Hepatocyte (in vitro differentiated cells): ENCODE data around the gene PI4K2A. TPM values are rescaled to one million over a fixed set of nuclear protein-coding genes. Genes with fewer than 3 reads are reported as not detected.
A peak's percentile ranks its signal among the peaks of the same experiment; 100 is the strongest.

Source experiments
- DNase-seq: peaks from one replicate; pipeline ENCODE4 v3.0.0-alpha.2; 2016; ENCODE audit warnings: low spot score
- H2AFZ ChIP-seq: fragments of 200-600 bp; sonication (generic); 2 replicates; pipeline ENCODE4 v1.6.0; 2016; ENCODE audit warnings: antibody characterized with exemption, mild to moderate bottlenecking
- H3K27ac ChIP-seq: fragments of 200-600 bp; sonication (generic); 2 replicates; pipeline ENCODE4 v1.5.1; 2016; ENCODE audit warnings: mild to moderate bottlenecking
- H3K27me3 ChIP-seq: fragments of 200-600 bp; sonication (generic); 2 replicates; pipeline ENCODE4 v1.6.1; 2016
- H3K36me3 ChIP-seq: fragments of 200-600 bp; sonication (generic); replicated peaks from 2 replicates; pipeline ENCODE4 v1.5.1; 2016; ENCODE audit warnings: low read depth; ENCODE audit not compliant: insufficient read depth
- H3K4me1 ChIP-seq: fragments of 200-600 bp; sonication (generic); 2 replicates; pipeline ENCODE4 v1.5.1; 2016; ENCODE audit warnings: mild to moderate bottlenecking, moderate library complexity; ENCODE audit not compliant: insufficient read depth
- H3K4me2 ChIP-seq: fragments of 200-600 bp; sonication (generic); 2 replicates; pipeline ENCODE4 v1.6.0; 2016
- H3K4me3 ChIP-seq: fragments of 200-600 bp; sonication (generic); 2 replicates; pipeline ENCODE4 v1.5.1; 2016; ENCODE audit warnings: mild to moderate bottlenecking
- H3K79me2 ChIP-seq: fragments of 200-600 bp; sonication (generic); 2 replicates; pipeline ENCODE4 v1.6.0; 2017; ENCODE audit warnings: mild to moderate bottlenecking
- H3K9me2 ChIP-seq: fragments of 200-600 bp; sonication (generic); replicated peaks from 2 replicates; pipeline ENCODE4 v1.6.0; 2017; ENCODE audit warnings: mild to moderate bottlenecking; ENCODE audit not compliant: insufficient read depth
- H3K9me3 ChIP-seq: fragments of 200-600 bp; sonication (generic); 2 replicates; pipeline ENCODE4 v1.5.1; 2016; ENCODE audit warnings: low read depth, mild to moderate bottlenecking
- H4K20me1 ChIP-seq: fragments of 200-600 bp; sonication (generic); 2 replicates; pipeline ENCODE4 v1.6.0; 2016; ENCODE audit warnings: mild to moderate bottlenecking; ENCODE audit not compliant: insufficient read depth, poor library complexity, severe bottlenecking
- EZH2 ChIP-seq: fragments of 200-600 bp; sonication (generic); IDR thresholded peaks from 2 replicates; pipeline ENCODE4 v1.6.1; 2016; ENCODE audit warnings: antibody characterized with exemption, mild to moderate bottlenecking, borderline replicate concordance
- EZH2phosphoT487 ChIP-seq: fragments of 200-600 bp; sonication (generic); IDR thresholded peaks from one replicate; pipeline ENCODE4 v1.6.1; 2018; ENCODE audit warnings: antibody characterized with exemption, mild to moderate bottlenecking, low read depth, moderate library complexity; ENCODE audit not compliant: unreplicated experiment, severe bottlenecking
- WGBS: methylation state at CpG from one replicate; pipeline ENCODE4 v1.1.6; 2016; ENCODE audit warnings: low lambda C conversion rate; ENCODE audit errors: missing lambda C conversion rate; 5-methylcytosine and 5-hydroxymethylcytosine counted together
- polyA plus RNA-seq: library from polyadenylated mRNA; unstranded; fragments of >200 nt; fragmentation: Nextera tagmentation; extraction: Ambion mirVana; gene quantifications from 2 replicates; pipeline ENCODE4 v1.2.1, GENCODE V29; 2016
- total RNA-seq: library from RNA; depleted of rRNA; stranded (reverse); fragments of >200 nt; gene quantifications from 2 replicates; pipeline ENCODE4 v1.2.3, GENCODE V29; 2014
- TF ChIP-seq, protein P1 (sequence below): fragments of 200-600 bp; sonication (generic); IDR thresholded peaks from 2 replicates; pipeline ENCODE4 v1.5.1; 2016; ENCODE audit warnings: antibody characterized with exemption, mild to moderate bottlenecking; ENCODE audit not compliant: poor library complexity

PI4K2A gene
- total and polyA plus RNA-seq, 2 experiments from 2014 or later = 22.4 to 25.9 TPM

DNA sequence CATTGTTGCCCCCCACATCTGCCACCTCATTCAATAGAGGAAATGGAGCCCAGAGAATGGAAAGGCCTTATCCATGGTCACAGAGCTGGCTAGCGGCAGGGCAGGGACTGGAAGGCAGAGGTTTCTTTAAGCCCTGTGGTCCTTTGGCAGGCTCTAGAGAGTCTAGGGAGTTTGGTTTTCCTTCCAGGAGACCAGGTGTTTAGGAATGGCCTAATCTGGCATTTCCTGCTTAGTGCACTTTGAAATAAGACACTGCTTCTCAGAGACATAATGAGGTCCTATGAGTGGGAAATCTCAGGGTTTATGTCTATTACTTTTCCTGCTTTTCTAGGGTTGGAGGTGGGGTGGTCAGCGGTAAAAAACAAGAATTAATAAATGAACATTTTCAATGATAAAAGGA, 79.1 kb downstream of the PI4K2A start:
- H4K20me1 ChIP-seq = no peaks in the 10 kb centered on the region
- WGBS = 86% methylated on average over 2 of the region's 2 CpGs
- no peak for TF ChIP-seq EZH2phosphoT487
- TF ChIP-seq, protein P1, sequence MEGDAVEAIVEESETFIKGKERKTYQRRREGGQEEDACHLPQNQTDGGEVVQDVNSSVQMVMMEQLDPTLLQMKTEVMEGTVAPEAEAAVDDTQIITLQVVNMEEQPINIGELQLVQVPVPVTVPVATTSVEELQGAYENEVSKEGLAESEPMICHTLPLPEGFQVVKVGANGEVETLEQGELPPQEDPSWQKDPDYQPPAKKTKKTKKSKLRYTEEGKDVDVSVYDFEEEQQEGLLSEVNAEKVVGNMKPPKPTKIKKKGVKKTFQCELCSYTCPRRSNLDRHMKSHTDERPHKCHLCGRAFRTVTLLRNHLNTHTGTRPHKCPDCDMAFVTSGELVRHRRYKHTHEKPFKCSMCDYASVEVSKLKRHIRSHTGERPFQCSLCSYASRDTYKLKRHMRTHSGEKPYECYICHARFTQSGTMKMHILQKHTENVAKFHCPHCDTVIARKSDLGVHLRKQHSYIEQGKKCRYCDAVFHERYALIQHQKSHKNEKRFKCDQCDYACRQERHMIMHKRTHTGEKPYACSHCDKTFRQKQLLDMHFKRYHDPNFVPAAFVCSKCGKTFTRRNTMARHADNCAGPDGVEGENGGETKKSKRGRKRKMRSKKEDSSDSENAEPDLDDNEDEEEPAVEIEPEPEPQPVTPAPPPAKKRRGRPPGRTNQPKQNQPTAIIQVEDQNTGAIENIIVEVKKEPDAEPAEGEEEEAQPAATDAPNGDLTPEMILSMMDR = no peak
- TF ChIP-seq EZH2 = no peak
- H3K4me3 ChIP-seq = no peak overlapping the region
- no peak overlapping the region for H3K4me2 ChIP-seq
- peaks cover 35% of the 10 kb centered on the region for H3K4me1 ChIP-seq
- H3K79me2 ChIP-seq = peaks cover 28% of the 10 kb centered on the region
- H3K27me3 ChIP-seq = no peaks in the 10 kb centered on the region
- H3K27ac ChIP-seq = peak overlapping the region; percentile 57
- H2AFZ ChIP-seq = no peak overlapping the region
- no peaks in the 10 kb centered on the region for H3K9me3 ChIP-seq
- no peaks in the 10 kb centered on the region for H3K36me3 ChIP-seq
- no peaks in the 10 kb centered on the region for H3K9me2 ChIP-seq
- DNase-seq = no peak

DNA sequence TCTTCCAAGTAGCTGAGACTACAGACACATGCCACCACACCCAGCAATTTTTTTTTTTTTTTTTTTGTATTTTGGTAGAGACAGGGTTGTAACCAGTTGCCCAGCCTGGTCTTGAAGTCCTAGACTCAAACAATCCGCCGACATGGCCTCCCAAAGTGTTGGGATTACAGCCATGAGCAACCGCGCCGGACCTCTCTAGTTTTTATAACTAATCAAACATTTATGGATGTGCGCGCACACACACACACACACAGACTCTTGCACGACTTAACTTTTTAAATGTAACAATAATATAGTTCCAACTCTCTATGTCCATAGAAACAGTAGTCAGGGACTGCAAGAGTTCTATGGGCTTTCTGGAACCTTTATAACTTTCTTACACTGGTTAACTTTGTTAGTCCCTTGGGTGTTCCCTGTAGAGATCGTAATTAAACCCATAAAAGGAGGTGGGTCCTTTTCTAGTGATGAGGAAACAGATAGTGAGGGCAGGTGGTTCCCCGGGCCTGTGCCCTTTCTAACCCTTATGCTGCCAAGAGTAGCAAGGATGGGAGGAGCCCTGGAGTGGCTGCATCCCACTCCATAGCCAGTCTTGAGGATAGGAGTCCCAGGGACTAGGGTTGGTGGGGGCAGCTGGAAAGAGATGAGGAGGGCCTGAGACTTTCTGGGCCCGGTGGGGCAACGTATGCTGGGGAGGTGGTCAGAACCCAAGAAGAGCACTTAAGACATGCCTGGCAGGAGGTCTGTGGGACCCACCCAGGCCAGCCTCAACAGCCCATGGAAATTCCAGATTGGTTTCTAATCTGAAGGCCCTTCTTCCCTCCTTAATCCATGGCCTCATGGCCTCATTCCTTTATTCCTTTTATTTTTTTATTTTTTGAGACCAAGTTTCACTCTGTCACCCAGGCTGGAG, 81.7 kb downstream of the PI4K2A start:
- Histone ChIP-seq H3K27me3 (no peaks in the 10 kb centered on the region), H3K4me3 (no peak overlapping the region), H3K79me2 (peaks cover 6% of the 10 kb centered on the region), H3K36me3 (no peaks in the 10 kb centered on the region), H3K4me1 (peaks cover 17% of the 10 kb centered on the region), H4K20me1 (no peaks in the 10 kb centered on the region), H3K9me3 (no peaks in the 10 kb centered on the region), H3K27ac (no peak overlapping the region), H2AFZ (no peak overlapping the region), H3K4me2 (no peak overlapping the region), H3K9me2 (no peaks in the 10 kb centered on the region)
- DNase-seq = no peak
- TF ChIP-seq, protein P1 = no peak
- TF ChIP-seq EZH2phosphoT487 = no peak
- TF ChIP-seq EZH2 = no peak
- 92% methylated on average over 12 of the region's 12 CpGs for WGBS

DNA sequence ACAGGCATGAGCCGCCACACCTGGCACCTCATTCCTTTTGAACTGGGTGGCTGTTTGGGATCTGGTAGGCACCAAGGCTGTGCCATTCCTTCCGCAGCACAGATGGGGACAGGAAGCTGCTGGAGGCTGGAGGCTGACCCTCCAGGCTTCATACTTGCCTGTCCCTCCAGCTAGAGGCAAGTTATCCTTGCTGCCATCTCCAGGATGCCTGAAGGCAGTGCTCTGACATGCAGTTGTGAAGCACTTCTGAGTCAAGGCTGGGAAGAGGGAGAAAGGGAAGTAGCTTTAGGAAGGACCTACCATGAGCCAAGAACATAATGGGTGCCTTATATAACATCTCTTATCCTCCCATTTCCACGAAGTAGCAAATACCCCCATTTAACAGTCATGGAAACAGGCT, 82.5 kb downstream of the PI4K2A start:
- Histone ChIP-seq H2AFZ (no peak overlapping the region), H3K4me3 (no peak overlapping the region), H3K9me3 (no peaks in the 10 kb centered on the region), H3K36me3 (no peaks in the 10 kb centered on the region), H3K27ac (no peak overlapping the region), H3K27me3 (no peaks in the 10 kb centered on the region), H3K79me2 (no peaks in the 10 kb centered on the region), H3K4me1 (peaks cover 16% of the 10 kb centered on the region), H3K9me2 (no peaks in the 10 kb centered on the region), H3K4me2 (no peak overlapping the region), H4K20me1 (no peaks in the 10 kb centered on the region)
- 97% methylated on average over 3 of the region's 3 CpGs for WGBS
- DNase-seq = no peak
- TF ChIP-seq EZH2 (no peak), EZH2phosphoT487 (no peak)
- TF ChIP-seq, protein P1 = no peak
